Testis (tissue), 2 donors: ENCODE data around the gene ADISSP.
"Not testable (repeated sequence)": the region's sequence is repeated elsewhere in the genome, so short reads cannot be mapped to it uniquely, and the experiment has no call there.

Source experiments
- CTCF ChIP-seq, 3 experiments: fragments of 450-650 bp in 2 of 3; fragments of 200-600 bp in 1 of 3; sonication (generic) in 1 of 3; IDR thresholded peaks; one replicate each; pipeline ENCODE4 v1.5.1; 2016 to 2019; ENCODE audit warnings: antibody characterized with exemption in 3 of 3, mild to moderate bottlenecking in 2 of 3, moderate library complexity in 1 of 3
- POLR2A ChIP-seq: fragments of 450-650 bp; IDR thresholded peaks from one replicate; pipeline ENCODE4 v1.6.1; 2017; ENCODE audit warnings: antibody characterized with exemption, mild to moderate bottlenecking, moderate library complexity

GRCh38 chr20:3794168-3794567 is 26.6 kb upstream of the ADISSP start:
- TF ChIP-seq CTCF (IDR thresholded peaks at IDR 0.05); POLR2A: not testable (repeated sequence)
